Heart right ventricle (tissue), 16 donors: Measurements from ENCODE around the gene SOS1. TPM values are rescaled to one million over a fixed set of nuclear protein-coding genes. Genes with fewer than 3 reads are reported as not detected.
A peak's percentile ranks its signal among the peaks of the same experiment; 100 is the strongest.

Source experiments
- ATAC-seq, 8 donors: fragments of 200-7000 bp; cut with Tn5 transposase; one replicate each; pipeline ENCODE4 v1.9.1; 2020; ENCODE audit warnings: mild to moderate bottlenecking in 8 of 8, moderate library complexity in 8 of 8, moderate number of reproducible peaks in 1 of 8
- DNase-seq, 2 donors: peaks; one replicate each; pipeline ENCODE4 v3.0.0-alpha.2; 2020
- H3K27ac ChIP-seq, 10 donors: fragments of 200-600 bp; sonication (generic) in 2 of 10; one replicate each; pipeline versions ENCODE4 v1.5.0 to v1.8.0; 2020 to 2022; ENCODE audit warnings: mild to moderate bottlenecking in 3 of 10
- H3K27me3 ChIP-seq, 7 donors: fragments of 200-600 bp; one replicate each; pipeline ENCODE4 v1.8.0; 2021 to 2022; ENCODE audit warnings: mild to moderate bottlenecking in 2 of 7
- H3K36me3 ChIP-seq, 9 donors: fragments of 200-600 bp; sonication (generic) in 1 of 9; one replicate each; pipeline versions ENCODE4 v1.5.0 to v1.8.0; 2020 to 2022; ENCODE audit warnings: mild to moderate bottlenecking in 2 of 9
- H3K4me1 ChIP-seq, 9 donors: fragments of 200-600 bp; sonication (generic) in 1 of 9; one replicate each; pipeline versions ENCODE4 v1.5.0 to v1.8.0; 2020 to 2022; ENCODE audit warnings: mild to moderate bottlenecking in 4 of 9
- H3K4me3 ChIP-seq, 10 donors: fragments of 200-600 bp; sonication (generic) in 2 of 10; one replicate each; pipeline versions ENCODE4 v1.5.0 to v1.8.0; 2020 to 2022; ENCODE audit warnings: mild to moderate bottlenecking in 7 of 10, moderate library complexity in 2 of 10
- H3K9me3 ChIP-seq, 11 donors: fragments of 200-600 bp in 10 of 11; sonication (generic) in 2 of 11; one replicate each; pipeline versions ENCODE4 v1.5.0 to v1.8.0; 2013 to 2022; ENCODE audit warnings: mild to moderate bottlenecking in 2 of 11, control low read depth in 1 of 11, moderate library complexity in 1 of 11
- WGBS, 2 donors: extraction: QIAGEN DNeasy Blood & Tissue Kit; methylation state at CpG; one replicate each; pipeline ENCODE4 v1.1.7; 2013; ENCODE audit warnings: inconsistent platforms in 1 of 2; 5-methylcytosine and 5-hydroxymethylcytosine counted together
- intact Hi-C, 10 donors: fragments of 100-400 bp; cut with DNase I; formaldehyde crosslinking; loops; one replicate each; pipeline versions ENCODE4 v1.11.1 to v1.14.2; 2022
- polyA plus RNA-seq, 2 donors: library from polyadenylated mRNA; stranded (reverse); fragments of 200-250 nt; gene quantifications; one replicate each; pipeline ENCODE4 v1.2.3, GENCODE V29; 2013
- total RNA-seq, 10 donors: library from RNA; stranded (reverse); fragmentation: NEBNext Ultra II Directional in 3 of 10; extraction: Animal tissue kit (Norgen Biotek cat#: 25700) in 3 of 10; gene quantifications; one replicate each; pipeline versions ENCODE4 v1.2.1 to v1.2.4, GENCODE V29; 2021 to 2023
- TF ChIP-seq, protein P1 (sequence below), 9 donors: fragments of 200-600 bp; sonication (generic) in 2 of 9; IDR thresholded peaks; one replicate each; pipeline versions ENCODE4 v1.5.0 to v1.8.0; 2021 to 2022; ENCODE audit warnings: antibody characterized with exemption in 9 of 9, mild to moderate bottlenecking in 5 of 9, moderate library complexity in 1 of 9
- donor health status: Arrhythmogenic right ventricular cardiomyopathy.
- donor health status: ischemic (EF 13 %, LVEDD 7.1; RV severe dilation, severe dysfunction).
- donor health status: healthy with polysubstance abuse.
- donor health status: DM: no; HTN: yes; CAD: no.
- donor health status: DM: no; HTN: no; CAD: no.
- donor health status: ischemic (EF 25% LVEDD 6.9; RV normal size, moderate dysfunction).
- donor health status: ischemic (EF 25% LVEDD 5.7; RV mildly dilated, moderate dysfunction).
- donor health status: healthy.
- donor health status: DM: yes; HTN: yes; CAD: no.
- donor health status: Ischemic cardiomyopathy.
- donor health status: ischemic (EF 35%, LVEDD 5.7; RV mildly dilated, moderate dysfunction).
- donor health status: nonischemic (EF 11% LVEDD 7.7; RV severe dilation, severe dysfunction).
- donor health status: DM: yes; HTN: yes; CAD: no.
- donor health status: PGD.
- donor health status: ischemic (EF 29% LVEDD 5.4; RV normal size, mild dysfunction).
- donor health status: nonischemic (EF 23%, LVEDD 6.1; RV moderate dilation, normal function).

SOS1 gene
- total and polyA plus RNA-seq, 12 donors = 5.8 to 37.8 (median 23.1) TPM

DNA sequence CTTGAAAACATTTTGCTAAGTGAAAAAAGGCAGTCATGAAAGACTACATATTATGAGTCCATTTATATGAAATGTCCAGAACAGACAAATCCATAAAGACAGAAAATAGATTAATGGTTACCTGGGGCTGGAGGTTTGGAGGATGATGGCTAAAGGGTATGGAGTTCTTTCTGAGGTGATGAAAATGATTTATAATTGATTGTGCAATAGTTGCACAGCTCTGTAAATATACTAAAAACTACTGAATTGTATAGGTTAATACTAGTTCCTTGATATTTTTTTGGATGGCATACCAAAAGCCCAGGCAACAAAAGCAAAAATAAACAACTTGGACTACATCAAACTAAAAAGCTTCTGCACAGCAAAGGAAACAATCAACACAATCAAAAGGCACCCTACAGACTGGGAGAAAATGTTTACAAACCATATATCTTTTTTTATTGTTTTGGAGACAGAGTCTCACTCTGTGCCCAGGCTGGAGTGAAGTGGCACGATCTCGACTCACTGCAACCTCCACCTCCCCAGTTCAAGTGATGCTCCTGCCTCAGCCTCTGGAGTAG lies 21.5 kb downstream of the SOS1 start:
- no peaks in the 10 kb centered on the region for H3K9me3 ChIP-seq
- H3K27me3 ChIP-seq = no peaks in the 10 kb centered on the region
- no peak for ATAC-seq
- no peak for DNase-seq
- TF ChIP-seq, protein P1, sequence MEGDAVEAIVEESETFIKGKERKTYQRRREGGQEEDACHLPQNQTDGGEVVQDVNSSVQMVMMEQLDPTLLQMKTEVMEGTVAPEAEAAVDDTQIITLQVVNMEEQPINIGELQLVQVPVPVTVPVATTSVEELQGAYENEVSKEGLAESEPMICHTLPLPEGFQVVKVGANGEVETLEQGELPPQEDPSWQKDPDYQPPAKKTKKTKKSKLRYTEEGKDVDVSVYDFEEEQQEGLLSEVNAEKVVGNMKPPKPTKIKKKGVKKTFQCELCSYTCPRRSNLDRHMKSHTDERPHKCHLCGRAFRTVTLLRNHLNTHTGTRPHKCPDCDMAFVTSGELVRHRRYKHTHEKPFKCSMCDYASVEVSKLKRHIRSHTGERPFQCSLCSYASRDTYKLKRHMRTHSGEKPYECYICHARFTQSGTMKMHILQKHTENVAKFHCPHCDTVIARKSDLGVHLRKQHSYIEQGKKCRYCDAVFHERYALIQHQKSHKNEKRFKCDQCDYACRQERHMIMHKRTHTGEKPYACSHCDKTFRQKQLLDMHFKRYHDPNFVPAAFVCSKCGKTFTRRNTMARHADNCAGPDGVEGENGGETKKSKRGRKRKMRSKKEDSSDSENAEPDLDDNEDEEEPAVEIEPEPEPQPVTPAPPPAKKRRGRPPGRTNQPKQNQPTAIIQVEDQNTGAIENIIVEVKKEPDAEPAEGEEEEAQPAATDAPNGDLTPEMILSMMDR (IDR thresholded peaks at IDR 0.05) = no peak
- no peak overlapping the region for H3K27ac ChIP-seq
- no peak overlapping the region for H3K4me3 ChIP-seq
- 95 to 100% methylated on average over 2 of the region's 2 CpGs for WGBS, 2 donors
- no peaks in the 10 kb centered on the region for H3K36me3 ChIP-seq
- H3K4me1 ChIP-seq = peaks cover 5 to 64% (median 32%) of the 10 kb centered on the region in 9 donors
- intact Hi-C loops = no loop called here

DNA sequence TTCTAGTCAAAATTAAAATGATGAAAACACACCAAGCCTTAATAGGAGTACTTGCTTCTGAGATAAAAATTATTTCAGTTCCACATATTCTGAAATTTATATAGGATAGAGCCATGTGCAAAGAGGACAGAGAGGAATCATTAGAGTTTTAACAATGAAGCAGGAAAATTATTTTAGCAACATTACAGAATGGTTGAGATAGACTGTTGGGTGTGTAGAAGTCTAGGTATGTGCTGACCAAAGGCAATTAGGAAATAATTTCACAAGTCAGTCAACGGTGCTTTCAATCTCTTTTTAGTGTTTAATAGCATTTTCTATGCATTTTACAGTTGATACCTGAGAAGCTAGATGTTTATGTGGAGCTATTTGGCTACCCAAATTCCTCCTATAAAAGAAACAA lies 25.2 kb downstream of the SOS1 start:
- Histone ChIP-seq H3K4me3 (no peak overlapping the region), H3K27me3 (no peaks in the 10 kb centered on the region), H3K36me3 (no peaks in the 10 kb centered on the region), H3K27ac (no peak overlapping the region), H3K4me1 (peaks cover 5 to 68% (median 44%) of the 10 kb centered on the region in 9 donors), H3K9me3 (no peaks in the 10 kb centered on the region)
- WGBS, 2 donors = 65 to 82% methylated on average over 1 of the region's 1 CpG
- DNase-seq = no peak
- ATAC-seq = peak in 2 of 8 donors; percentile 40 to 67
- intact Hi-C loops = no loop called here
- TF ChIP-seq, protein P1 (IDR thresholded peaks at IDR 0.05) = no peak

DNA sequence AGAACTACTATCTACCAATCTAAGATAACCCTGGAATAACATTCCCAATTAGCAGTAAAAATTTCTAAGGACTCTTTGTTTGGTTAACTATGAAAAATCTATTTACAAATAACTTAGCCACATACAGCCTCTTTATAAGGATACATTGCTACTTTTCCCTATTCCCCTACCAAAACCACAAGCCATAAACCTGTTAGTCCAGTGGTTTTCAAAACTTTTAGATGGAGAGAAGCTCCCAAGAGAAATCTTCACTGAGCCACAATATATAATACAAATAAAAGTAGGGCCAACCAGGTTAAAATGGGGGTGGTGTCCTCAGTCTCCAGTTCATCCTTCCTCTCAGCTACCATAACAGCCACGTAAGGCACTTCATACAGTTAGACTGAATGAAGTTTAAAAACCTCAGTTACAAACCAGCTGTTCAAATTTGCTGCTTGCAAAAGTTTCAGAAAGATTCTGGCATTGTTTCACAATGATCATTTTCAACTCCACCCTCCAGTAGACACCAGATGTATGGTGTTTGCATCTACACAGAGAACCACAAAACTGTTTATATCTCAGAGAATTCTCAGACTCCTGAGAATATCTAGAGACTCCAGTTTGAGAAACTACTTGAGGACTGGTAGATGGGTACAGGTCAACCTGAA lies 26.0 kb downstream of the SOS1 start:
- Histone ChIP-seq H3K4me3 (no peak overlapping the region), H3K4me1 (peaks cover 5 to 60% (median 36%) of the 10 kb centered on the region in 9 donors), H3K27ac (no peak overlapping the region), H3K9me3 (no peaks in the 10 kb centered on the region), H3K36me3 (no peaks in the 10 kb centered on the region), H3K27me3 (no peaks in the 10 kb centered on the region)
- 57 to 76% methylated on average over 1 of the region's 1 CpG for WGBS, 2 donors
- intact Hi-C loops = no loop called here
- DNase-seq = no peak
- ATAC-seq = peak in 2 of 8 donors; percentile 22 to 24
- TF ChIP-seq, protein P1 (IDR thresholded peaks at IDR 0.05) = no peak

DNA sequence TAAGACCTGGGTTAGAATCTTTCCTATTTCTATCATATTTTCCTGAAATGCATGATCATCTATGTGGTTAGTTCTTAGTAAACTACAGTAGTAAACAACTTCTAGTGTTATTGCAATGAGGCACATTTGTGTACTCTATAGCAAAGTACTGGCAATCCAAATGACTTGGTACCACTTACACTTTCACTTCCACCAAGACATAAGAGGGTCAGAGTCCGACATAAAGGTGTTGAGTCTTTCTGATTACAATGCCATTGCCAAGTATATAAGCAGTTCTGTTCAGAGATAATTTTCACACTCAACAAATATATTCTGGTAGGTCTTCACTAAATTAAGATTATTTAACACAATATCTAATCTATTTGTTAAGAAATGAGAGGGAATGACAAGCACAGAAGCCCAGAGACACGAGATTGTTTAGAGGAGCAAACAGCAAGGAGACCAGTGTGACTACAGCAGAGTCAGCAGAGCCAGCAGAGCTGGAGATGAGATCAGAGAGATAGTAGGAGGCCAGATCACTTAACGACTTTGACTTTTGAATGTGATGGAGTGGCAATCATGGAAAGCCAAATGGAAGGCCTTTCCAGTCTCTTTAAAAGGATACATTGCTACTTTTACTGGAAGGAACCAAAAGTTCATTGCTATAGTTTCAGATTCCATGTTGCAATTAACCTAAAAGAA lies 27.5 kb downstream of the SOS1 start:
- TF ChIP-seq, protein P1 (IDR thresholded peaks at IDR 0.05) = no peak
- H3K27ac ChIP-seq = no peak overlapping the region
- no peaks in the 10 kb centered on the region for H3K27me3 ChIP-seq
- no peaks in the 10 kb centered on the region for H3K9me3 ChIP-seq
- no peak overlapping the region for H3K4me3 ChIP-seq
- WGBS, 2 donors = 41 to 54% methylated on average over 3 of the region's 3 CpGs
- no peak for ATAC-seq
- DNase-seq = no peak
- intact Hi-C loops = no loop called here
- H3K4me1 ChIP-seq = peaks cover 4 to 48% (median 33%) of the 10 kb centered on the region in 9 donors
- H3K36me3 ChIP-seq = no peaks in the 10 kb centered on the region
